B cell (primary cell): ENCODE data around the gene MAP1LC3B2. TPM values are rescaled to one million over a fixed set of nuclear protein-coding genes. Genes with fewer than 3 reads are reported as not detected.
"Not testable (repeated sequence)": the region's sequence is repeated elsewhere in the genome, so short reads cannot be mapped to it uniquely, and the experiment has no call there.

Source experiments
- ATAC-seq: fragments of 200-7000 bp; cut with Tn5 transposase; one replicate; pipeline ENCODE4 v1.10.0; 2021; ENCODE audit warnings: low read depth, mild to moderate bottlenecking, moderate number of reproducible peaks, moderate library complexity
- CTCF ChIA-PET: fragments of 350-600 bp; sonication (Branson Sonifier 250); formaldehyde crosslinking; loops from one replicate; lab custom pipeline; 2021; ENCODE audit warnings: antibody characterized with exemption, inconsistent platforms; lab: Charles Lee
- POLR2A ChIA-PET: fragments of 350-600 bp; sonication (Branson Sonifier 250); formaldehyde crosslinking; loops from one replicate; lab custom pipeline; 2021; ENCODE audit warnings: antibody characterized with exemption; lab: Charles Lee
- DNase-seq: peaks from one replicate; pipeline ENCODE4 v3.0.0; 2013
- H2AFZ ChIP-seq: 2 replicates; pipeline ENCODE4 v1.6.1; 2012; ENCODE audit warnings: mild to moderate bottlenecking, low read depth, low read length; ENCODE audit not compliant: insufficient read depth, poor library complexity, severe bottlenecking
- H3K27ac ChIP-seq, 2 donors: 1 replicate in 1 of 2; 2 replicates in 1 of 2; pipeline ENCODE4 v1.5.1; 2012 to 2013; ENCODE audit warnings: low read length in 2 of 2, mild to moderate bottlenecking in 2 of 2, moderate library complexity in 1 of 2
- H3K27me3 ChIP-seq, 4 experiments: fragments of 200-600 bp in 1 of 4; sonication (generic) in 1 of 4; replicated peaks in 1 of 4; 1 replicate in 2 of 4; 2 replicates in 2 of 4; pipeline versions ENCODE4 v1.6.1 to v1.7.0; 2013 to 2016; ENCODE audit warnings: low read length in 3 of 4, mild to moderate bottlenecking in 2 of 4, mixed read lengths in 1 of 4, moderate library complexity in 1 of 4; ENCODE audit not compliant: insufficient read depth in 4 of 4, control insufficient read depth in 3 of 4; ENCODE audit errors: control extremely low read depth in 1 of 4
- H3K36me3 ChIP-seq, 2 experiments: replicated peaks in 1 of 2; 1 replicate in 1 of 2; 2 replicates in 1 of 2; pipeline versions ENCODE4 v1.6.1 to v1.7.1; 2013; ENCODE audit warnings: low read length in 1 of 2; ENCODE audit not compliant: insufficient read depth in 2 of 2, control insufficient read depth in 1 of 2; ENCODE audit errors: control extremely low read depth in 1 of 2, extremely low read depth in 1 of 2
- H3K4me1 ChIP-seq, 2 donors: fragments of 200-600 bp in 1 of 2; sonication (generic) in 1 of 2; 1 replicate in 1 of 2; 2 replicates in 1 of 2; pipeline versions ENCODE4 v1.5.1 to v1.6.1; 2013 to 2017; ENCODE audit warnings: low read length in 2 of 2; ENCODE audit not compliant: control insufficient read depth in 2 of 2, insufficient read depth in 2 of 2
- H3K4me2 ChIP-seq: replicated peaks from 2 replicates; pipeline ENCODE3; 2012; ENCODE audit warnings: mild to moderate bottlenecking, low read depth, low read length; ENCODE audit not compliant: poor library complexity, severe bottlenecking
- H3K4me3 ChIP-seq, 5 experiments: fragments of 200-600 bp in 1 of 5; sonication (generic) in 1 of 5; 1 replicate in 3 of 5; 2 replicates in 2 of 5; pipeline versions ENCODE4 v1.5.1 to v1.7.0; 2011 to 2016; ENCODE audit warnings: low read length in 4 of 5, mild to moderate bottlenecking in 4 of 5, low read depth in 2 of 5, control low read depth in 1 of 5, moderate library complexity in 1 of 5; ENCODE audit not compliant: insufficient read depth in 1 of 5; ENCODE audit errors: control extremely low read depth in 1 of 5, extremely low read depth in 1 of 5
- H3K79me2 ChIP-seq: fragments of 200-600 bp; sonication (generic); one replicate; pipeline ENCODE4 v1.6.0; 2016; ENCODE audit warnings: low read length; ENCODE audit not compliant: control insufficient read depth, insufficient read depth
- H3K9ac ChIP-seq: fragments of 200-600 bp; sonication (generic); 2 replicates; pipeline ENCODE4 v1.6.1; 2017; ENCODE audit warnings: mild to moderate bottlenecking, low read length, moderate library complexity
- H3K9me3 ChIP-seq, 3 donors: one replicate each; pipeline versions ENCODE4 v1.6.1 to v1.7.1; 2013; ENCODE audit warnings: low read length in 2 of 3; ENCODE audit not compliant: control insufficient read depth in 2 of 3, insufficient read depth in 1 of 3; ENCODE audit errors: control extremely low read depth in 1 of 3
- H4K20me1 ChIP-seq: 2 replicates; pipeline ENCODE4 v1.6.0; 2012; ENCODE audit warnings: mild to moderate bottlenecking, low read length; ENCODE audit not compliant: insufficient read depth, control insufficient read depth, poor library complexity, severe bottlenecking
- H3K27ac Mint-ChIP-seq: one replicate; pipeline ENCODE4 v1.8.0; 2021; ENCODE audit warnings: mixed read lengths
- H3K27me3 Mint-ChIP-seq: one replicate; pipeline ENCODE4 v1.8.0; 2021; ENCODE audit warnings: mixed read lengths
- H3K4me1 Mint-ChIP-seq: one replicate; pipeline ENCODE4 v1.8.0; 2021; ENCODE audit warnings: mixed read lengths
- H3K4me3 Mint-ChIP-seq: one replicate; pipeline ENCODE4 v1.8.0; 2021; ENCODE audit warnings: mixed read lengths
- H3K9me3 Mint-ChIP-seq: one replicate; pipeline ENCODE4 v1.8.0; 2022; ENCODE audit warnings: mixed read lengths; ENCODE audit not compliant: insufficient read depth
- EZH2 ChIP-seq: IDR thresholded peaks from 2 replicates; pipeline ENCODE4 v1.6.1; 2012; ENCODE audit warnings: borderline replicate concordance, low read depth, mild to moderate bottlenecking, moderate library complexity, low read length; ENCODE audit not compliant: insufficient read depth, poor library complexity, severe bottlenecking
- WGBS: methylation state at CpG from one replicate; pipeline ENCODE4 v1.1.5; 2013; ENCODE audit warnings: missing lambda C conversion rate; ENCODE audit not compliant: insufficient coverage; 5-methylcytosine and 5-hydroxymethylcytosine counted together
- intact Hi-C: fragments of 100-400 bp; cut with micrococcal nuclease; formaldehyde crosslinking; loops from one replicate; pipeline ENCODE4 v1.10.0; 2022
- polyA plus RNA-seq: library from polyadenylated mRNA; depleted of rRNA; stranded (reverse); fragments of >200 nt; gene quantifications from 2 replicates; pipeline ENCODE4 v1.2.3, GENCODE V29; 2012
- total RNA-seq, 2 donors: library from RNA; stranded (reverse); fragments of 120-200 nt in 1 of 2; gene quantifications; 1 replicate in 1 of 2; 2 replicates in 1 of 2; pipeline versions ENCODE4 v1.2.3 to v1.2.4, GENCODE V29; 2013 to 2022
- TF ChIP-seq, protein P1 (sequence below): fragments of 200-600 bp; IDR thresholded peaks from one replicate; pipeline ENCODE4 v1.8.0; 2022; ENCODE audit warnings: antibody characterized with exemption, mild to moderate bottlenecking

Gene MAP1LC3B2
- total and polyA plus RNA-seq, 2 donors (not counting 1 experiment from before 2014, with no cell fraction given), result 0.28 to 1.0 TPM

DNA sequence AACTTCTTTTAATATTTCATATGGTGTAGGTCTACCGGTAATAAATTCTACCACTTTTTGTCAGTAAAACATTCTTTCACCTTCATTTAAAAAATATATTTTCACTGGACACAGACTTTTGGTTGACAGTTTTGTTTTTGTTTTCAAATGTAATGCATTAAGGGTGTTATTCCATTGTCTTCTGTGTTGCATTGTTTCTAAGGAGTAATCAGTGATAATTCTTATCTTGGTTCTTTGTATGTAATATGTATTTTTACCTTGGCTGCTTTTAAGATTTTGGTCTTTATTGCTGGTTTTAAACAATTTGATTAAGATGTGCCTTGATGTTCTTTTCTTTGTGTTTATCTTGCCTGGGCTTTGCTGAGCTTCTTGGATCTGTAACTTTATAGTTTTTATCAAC lies 4.1 kb downstream of the MAP1LC3B2 start:
- ChIA-PET CTCF (interaction anchor here (1.1 to 2.1 kb wide), 2 partner anchors 30 to 37 kb away, joined by 4 to 5 read pairs; no protein-coding TSS in a partner anchor), POLR2A (no interaction called here)
- no peak for DNase-seq
- TF ChIP-seq EZH2, result no peak
- TF ChIP-seq, protein P1, sequence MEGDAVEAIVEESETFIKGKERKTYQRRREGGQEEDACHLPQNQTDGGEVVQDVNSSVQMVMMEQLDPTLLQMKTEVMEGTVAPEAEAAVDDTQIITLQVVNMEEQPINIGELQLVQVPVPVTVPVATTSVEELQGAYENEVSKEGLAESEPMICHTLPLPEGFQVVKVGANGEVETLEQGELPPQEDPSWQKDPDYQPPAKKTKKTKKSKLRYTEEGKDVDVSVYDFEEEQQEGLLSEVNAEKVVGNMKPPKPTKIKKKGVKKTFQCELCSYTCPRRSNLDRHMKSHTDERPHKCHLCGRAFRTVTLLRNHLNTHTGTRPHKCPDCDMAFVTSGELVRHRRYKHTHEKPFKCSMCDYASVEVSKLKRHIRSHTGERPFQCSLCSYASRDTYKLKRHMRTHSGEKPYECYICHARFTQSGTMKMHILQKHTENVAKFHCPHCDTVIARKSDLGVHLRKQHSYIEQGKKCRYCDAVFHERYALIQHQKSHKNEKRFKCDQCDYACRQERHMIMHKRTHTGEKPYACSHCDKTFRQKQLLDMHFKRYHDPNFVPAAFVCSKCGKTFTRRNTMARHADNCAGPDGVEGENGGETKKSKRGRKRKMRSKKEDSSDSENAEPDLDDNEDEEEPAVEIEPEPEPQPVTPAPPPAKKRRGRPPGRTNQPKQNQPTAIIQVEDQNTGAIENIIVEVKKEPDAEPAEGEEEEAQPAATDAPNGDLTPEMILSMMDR, result no peak
- H3K4me3 ChIP-seq, result no peak overlapping the region
- H3K4me3 Mint-ChIP-seq, result no peak overlapping the region
- no peaks in the 10 kb centered on the region for H3K27me3 ChIP-seq
- H4K20me1 ChIP-seq, result no peaks in the 10 kb centered on the region
- H3K9ac ChIP-seq, result no peak overlapping the region
- H3K4me2 ChIP-seq, result no peak overlapping the region
- no peak overlapping the region for H3K27ac ChIP-seq
- no peak overlapping the region for H2AFZ ChIP-seq
- H3K27me3 Mint-ChIP-seq, result no peaks in the 10 kb centered on the region
- WGBS, result no CpG with 5 or more reads among the region's 1 CpG
- no peaks in the 10 kb centered on the region for H3K79me2 ChIP-seq
- H3K9me3 ChIP-seq, result peaks cover 1 to 14% (median 8%) of the 10 kb centered on the region in 3 donors
- no peaks in the 10 kb centered on the region for H3K36me3 ChIP-seq
- intact Hi-C loops, result no loop called here
- no peak overlapping the region for H3K27ac Mint-ChIP-seq
- H3K9me3 Mint-ChIP-seq, result peaks cover 6% of the 10 kb centered on the region
- H3K4me1 ChIP-seq, result peaks cover 26 to 36% of the 10 kb centered on the region in 2 donors
- H3K4me1 Mint-ChIP-seq, result peaks cover 32% of the 10 kb centered on the region
- ATAC-seq, result no peak

DNA sequence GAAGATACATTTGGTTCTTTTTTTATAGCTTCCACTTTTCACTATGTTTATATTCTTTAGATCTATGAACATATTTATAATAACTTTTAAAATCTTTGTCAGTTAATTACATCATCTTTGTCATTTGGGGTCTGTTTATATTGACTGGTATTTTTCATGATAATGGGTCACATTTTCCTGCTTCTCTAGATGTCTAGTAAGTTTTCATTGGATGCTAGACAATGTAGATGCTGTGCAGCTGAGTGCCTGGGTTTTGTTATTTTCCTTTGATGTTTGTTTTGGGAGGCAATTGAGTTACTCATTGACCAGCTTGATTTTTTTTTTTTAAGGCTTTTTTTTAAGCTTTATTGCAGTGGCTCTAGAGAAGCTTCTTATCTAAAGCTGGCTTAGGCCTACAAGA lies 4.9 kb downstream of the MAP1LC3B2 start:
- peaks cover 18 to 27% of the 10 kb centered on the region in 2 donors for H3K4me1 ChIP-seq
- intact Hi-C loops, result no loop called here
- POLR2A ChIA-PET, result interaction anchor here (1.3 kb wide), 1 partner anchor 23 kb away, joined by 3 read pairs; no protein-coding TSS in a partner anchor
- H3K27me3 ChIP-seq, result no peaks in the 10 kb centered on the region
- H3K36me3 ChIP-seq, result no peaks in the 10 kb centered on the region
- Mint-ChIP-seq H3K4me3 (no peak overlapping the region), H3K27ac (no peak overlapping the region), H3K9me3 (peaks cover 6% of the 10 kb centered on the region), H3K27me3 (no peaks in the 10 kb centered on the region), H3K4me1 (peaks cover 24% of the 10 kb centered on the region)
- H3K4me2 ChIP-seq, result no peak overlapping the region
- no peak overlapping the region for H3K4me3 ChIP-seq
- H3K9ac ChIP-seq, result no peak overlapping the region
- no peaks in the 10 kb centered on the region for H3K79me2 ChIP-seq
- TF ChIP-seq, protein P1, result no peak
- no peak overlapping the region for H2AFZ ChIP-seq
- DNase-seq, result no peak
- H4K20me1 ChIP-seq, result no peaks in the 10 kb centered on the region
- CTCF ChIA-PET, result interaction anchor here (1.1 kb wide), 1 partner anchor 31 kb away, joined by 4 read pairs; no protein-coding TSS in a partner anchor
- no peak overlapping the region for H3K27ac ChIP-seq
- H3K9me3 ChIP-seq, result peaks cover 1 to 14% (median 13%) of the 10 kb centered on the region in 3 donors
- no peak for ATAC-seq

DNA sequence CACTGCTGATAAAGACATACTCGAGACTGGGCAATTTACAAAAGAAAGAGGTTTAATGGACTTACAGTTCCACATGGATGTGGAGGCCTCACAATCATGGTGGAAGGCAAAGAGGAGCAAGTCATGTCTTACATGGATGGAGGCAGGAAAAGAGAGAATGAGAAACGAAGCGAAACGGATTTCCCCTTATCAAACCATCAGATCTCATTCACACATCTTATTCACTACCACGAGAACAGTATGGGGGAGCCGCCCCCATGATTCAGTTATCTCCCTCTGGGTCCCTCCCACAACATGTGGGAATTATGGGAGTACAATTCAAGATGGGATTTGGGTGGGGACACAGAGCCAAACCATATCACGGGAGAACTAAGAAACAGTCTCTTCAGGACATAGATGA lies 6.0 kb downstream of the MAP1LC3B2 start:
- H3K4me3 ChIP-seq, H3K79me2 ChIP-seq, H3K4me2 ChIP-seq, H3K27ac Mint-ChIP-seq, DNase-seq, H4K20me1 ChIP-seq, H3K36me3 ChIP-seq, H3K4me3 Mint-ChIP-seq, H3K27me3 Mint-ChIP-seq, H3K27me3 ChIP-seq, H3K9me3 Mint-ChIP-seq, H2AFZ ChIP-seq, ATAC-seq, POLR2A ChIA-PET, intact Hi-C loops, CTCF ChIA-PET, H3K27ac ChIP-seq, H3K9ac ChIP-seq: not testable (repeated sequence)
- peaks cover 16 to 17% of the 10 kb centered on the region in 2 donors for H3K4me1 ChIP-seq
- WGBS, result 100% methylated on average over 2 of the region's 7 CpGs
- H3K4me1 Mint-ChIP-seq, result peaks cover 15% of the 10 kb centered on the region
- peaks cover 2 to 14% (median 13%) of the 10 kb centered on the region in 3 donors for H3K9me3 ChIP-seq
